ENCODE measurements around the gene MYH6.

- TF ChIP-seq CTCF (conservative IDR thresholded peaks at IDR 0.05; ENCODE audit: low read depth, low read length) (no peak), EZH2 (IDR thresholded peaks at IDR 0.05; ENCODE audit: borderline replicate concordance, low read depth, low read length, poor library complexity, severe bottlenecking) (no peak)
Measured at GRCh38 chr14:23443411-23443812, 35.3 kb upstream of the MYH6 start.

Data from A673 (cell line).